ENCODE results near the gene ARL13B.

- TF ChIP-seq POLR2AphosphoS5 (IDR thresholded peaks at IDR 0.05; ENCODE audit: low read depth, low read length) (no peak), TAF1 (IDR thresholded peaks at IDR 0.05; ENCODE audit: borderline replicate concordance, insufficient read depth, low read length) (no peak), FOXP2 (optimal IDR thresholded peaks at IDR 0.05; ENCODE audit: borderline replicate concordance, extremely low read depth, extremely low read length, insufficient read depth) (no peak), REST (IDR thresholded peaks at IDR 0.05; ENCODE audit: insufficient read depth in 1 of 2, low read depth in 2 of 2, low read length in 2 of 2) (no peak), SIN3A (IDR thresholded peaks at IDR 0.05; ENCODE audit: borderline replicate concordance, insufficient read depth, low read length) (no peak)
These were observed 69.3 kb downstream of the ARL13B start for GRCh38 chr3:94049267-94049666.
